COLO668 (cell line): ENCODE measurements around the gene CFL1.

Source experiments
- DNase-seq: peaks from one replicate; lab custom pipeline; 2025; ENCODE audit not compliant: unreplicated experiment; lab: John Stamatoyannopoulos, UW

The CFL1 gene

GRCh38 chr11:65870706-65871681, 13.0 kb upstream of the CFL1 start:
- DNase-seq: peak; percentile 78

- peak; percentile 44 for DNase-seq
Measured at GRCh38 chr11:65870307-65870658, 12.3 kb upstream of the CFL1 start.

GRCh38 chr11:65869643-65870306, 11.8 kb upstream of the CFL1 start:
- DNase-seq: peak; percentile 21

- DNase-seq: no peak
Measured at GRCh38 chr11:65868907-65869306, 10.9 kb upstream of the CFL1 start.

- DNase-seq: peak; percentile 13
Measured at GRCh38 chr11:65868076-65868667, 10.2 kb upstream of the CFL1 start.

GRCh38 chr11:65867284-65868071, 9.5 kb upstream of the CFL1 start:
- DNase-seq: no peak

GRCh38 chr11:65866509-65867283, 8.7 kb upstream of the CFL1 start:
- DNase-seq: no peak

- no peak for DNase-seq
Measured at GRCh38 chr11:65865550-65866172, 7.7 kb upstream of the CFL1 start.

GRCh38 chr11:65864706-65865471, 6.9 kb upstream of the CFL1 start:
- DNase-seq: no peak

GRCh38 chr11:65863889-65864705, 6.1 kb upstream of the CFL1 start:
- no peak for DNase-seq

- no peak for DNase-seq
Measured at GRCh38 chr11:65862941-65863888, 5.2 kb upstream of the CFL1 start.

- no peak for DNase-seq
Measured at GRCh38 chr11:65862191-65862735, 4.3 kb upstream of the CFL1 start.

- no peak for DNase-seq
Measured at GRCh38 chr11:65861533-65862183, 3.7 kb upstream of the CFL1 start.

- DNase-seq: peak; percentile 44
Measured at GRCh38 chr11:65861165-65861505, 3.2 kb upstream of the CFL1 start.

GRCh38 chr11:65860278-65861164, 2.5 kb upstream of the CFL1 start, which contains the start of gene MUS81:
TSS of gene MUS81 (plus strand) at chr11:65860433. CDS start at chr11:65860754, 321 bp downstream.
- DNase-seq: peak; percentile 94
